Ureter (tissue), 1 donor: ENCODE measurements around the gene BRINP1. TPM values are rescaled to one million over a fixed set of nuclear protein-coding genes. Genes with fewer than 3 reads are reported as not detected.
A peak's percentile ranks its signal among the peaks of the same experiment; 100 is the strongest.

Experiments used
- DNase-seq: peaks from one replicate; pipeline ENCODE4 v3.0.0-alpha.2; 2020; ENCODE audit warnings: low spot score
- total RNA-seq: library from RNA; stranded (reverse); gene quantifications from one replicate; pipeline ENCODE4 v1.2.4, GENCODE V29; 2023
- donor health status: DM: yes; HTN: yes; CAD: no.

Gene BRINP1, protein sequence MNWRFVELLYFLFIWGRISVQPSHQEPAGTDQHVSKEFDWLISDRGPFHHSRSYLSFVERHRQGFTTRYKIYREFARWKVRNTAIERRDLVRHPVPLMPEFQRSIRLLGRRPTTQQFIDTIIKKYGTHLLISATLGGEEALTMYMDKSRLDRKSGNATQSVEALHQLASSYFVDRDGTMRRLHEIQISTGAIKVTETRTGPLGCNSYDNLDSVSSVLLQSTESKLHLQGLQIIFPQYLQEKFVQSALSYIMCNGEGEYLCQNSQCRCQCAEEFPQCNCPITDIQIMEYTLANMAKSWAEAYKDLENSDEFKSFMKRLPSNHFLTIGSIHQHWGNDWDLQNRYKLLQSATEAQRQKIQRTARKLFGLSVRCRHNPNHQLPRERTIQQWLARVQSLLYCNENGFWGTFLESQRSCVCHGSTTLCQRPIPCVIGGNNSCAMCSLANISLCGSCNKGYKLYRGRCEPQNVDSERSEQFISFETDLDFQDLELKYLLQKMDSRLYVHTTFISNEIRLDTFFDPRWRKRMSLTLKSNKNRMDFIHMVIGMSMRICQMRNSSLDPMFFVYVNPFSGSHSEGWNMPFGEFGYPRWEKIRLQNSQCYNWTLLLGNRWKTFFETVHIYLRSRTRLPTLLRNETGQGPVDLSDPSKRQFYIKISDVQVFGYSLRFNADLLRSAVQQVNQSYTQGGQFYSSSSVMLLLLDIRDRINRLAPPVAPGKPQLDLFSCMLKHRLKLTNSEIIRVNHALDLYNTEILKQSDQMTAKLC
- total RNA-seq = 1.8 TPM

GRCh38 chr9:119368681-119369581 is at the start of gene BRINP1:
TSS of gene BRINP1 (minus strand) at chr9:119369435. CDS start at chr9:119313355, 56,080 bp downstream.
- peak; percentile 45 for DNase-seq

DNA sequence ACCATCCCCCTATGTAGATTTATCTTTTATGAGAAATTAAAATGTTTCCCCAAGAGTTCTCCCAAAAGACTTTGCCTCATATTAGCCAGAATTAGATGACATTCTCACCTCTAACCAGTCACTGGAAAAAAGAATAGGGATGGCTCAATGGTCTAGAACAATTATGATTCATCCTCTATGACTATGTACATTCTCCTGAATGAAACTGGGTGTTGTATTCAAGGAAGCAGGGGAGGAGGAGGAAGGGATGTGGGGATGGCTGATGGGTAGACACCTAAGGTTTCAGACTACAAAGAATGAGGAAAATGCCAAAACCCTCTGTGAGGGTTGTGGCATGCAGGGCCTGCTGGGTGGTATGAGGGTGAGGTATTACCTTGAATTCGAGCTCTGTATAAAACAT is 49.5 kb upstream of the BRINP1 start:
- no peak for DNase-seq

GRCh38 chr9:119416793-119417192 is 47.6 kb upstream of the BRINP1 start:
- DNase-seq = no peak

DNA sequence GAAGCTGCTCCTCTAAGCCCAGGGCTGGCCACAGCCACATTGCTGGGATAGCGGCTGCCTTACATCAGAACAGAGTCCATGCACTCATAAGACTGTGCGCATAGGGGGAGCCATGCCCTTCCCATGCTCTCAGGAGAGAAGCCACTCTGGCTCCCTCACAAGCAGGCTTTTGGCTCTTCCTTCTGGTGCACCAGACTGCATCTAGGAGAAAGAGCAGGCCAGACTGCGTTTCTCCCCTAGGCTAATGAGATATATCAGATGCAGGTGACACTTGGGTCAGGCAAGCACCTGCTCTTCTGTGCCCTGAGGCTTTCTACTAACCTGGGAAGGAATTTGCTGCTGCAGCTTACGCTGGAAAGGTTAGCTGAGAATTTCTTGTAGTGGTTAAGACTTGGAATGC is 43.2 kb upstream of the BRINP1 start:
- no peak for DNase-seq

GRCh38 chr9:119409552-119409951 is 40.3 kb upstream of the BRINP1 start:
- no peak for DNase-seq

DNA sequence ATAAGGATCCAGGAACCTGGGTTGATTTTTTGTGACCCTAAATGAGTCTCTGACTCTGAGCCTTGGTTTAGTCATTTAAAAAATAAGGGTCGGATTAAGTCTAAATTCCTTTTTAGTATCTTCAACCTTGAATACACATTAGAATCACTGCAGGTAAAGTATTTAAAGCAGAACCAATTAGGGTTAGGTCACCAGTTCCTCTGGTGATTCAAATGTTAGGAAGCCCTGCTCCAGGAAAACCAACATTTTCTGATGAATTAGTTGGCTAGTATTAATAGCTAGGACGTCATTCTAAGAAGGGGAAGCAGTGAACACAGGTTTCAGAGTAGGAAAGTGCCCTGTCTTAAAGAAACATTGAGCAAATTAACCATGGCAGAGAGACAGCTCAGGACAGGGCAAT is 31.4 kb upstream of the BRINP1 start:
- no peak for DNase-seq

DNA sequence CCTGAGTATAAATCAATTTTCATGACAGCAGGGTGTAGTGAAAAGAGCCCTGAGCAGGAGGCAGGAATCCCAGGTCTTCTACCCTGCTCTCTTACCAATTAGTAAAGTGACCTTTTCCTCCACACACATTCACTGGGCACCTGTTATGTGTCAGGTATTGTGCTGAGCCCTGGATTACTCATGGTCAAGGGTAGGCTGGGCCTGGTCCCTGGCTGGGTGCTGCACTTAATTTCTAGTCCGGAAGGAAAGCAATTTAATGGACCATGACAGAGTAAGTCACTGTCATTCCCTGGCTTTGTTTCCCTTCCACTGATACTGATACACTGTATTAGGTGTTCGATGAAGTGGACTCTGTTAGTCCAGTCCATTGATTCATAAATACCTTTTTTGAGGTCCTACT is 29.1 kb upstream of the BRINP1 start:
- DNase-seq = no peak

DNA sequence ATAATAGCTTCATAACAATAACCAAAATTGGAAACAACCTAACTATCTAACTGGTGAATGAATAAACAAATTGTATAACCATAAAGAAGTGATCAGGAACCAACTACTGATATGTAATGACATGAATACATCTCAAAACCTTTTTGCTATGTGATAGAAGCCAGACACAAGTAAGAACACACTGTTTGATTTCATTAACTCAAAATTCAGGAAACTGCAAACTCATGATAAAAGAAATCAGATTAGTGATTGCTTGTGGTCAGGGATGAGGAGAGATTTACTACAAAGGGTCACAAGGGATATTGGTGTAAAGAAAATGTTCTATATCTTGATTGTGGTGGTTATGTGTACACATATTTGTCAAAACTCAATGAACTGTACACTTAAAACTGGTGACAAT is 22.6 kb upstream of the BRINP1 start:
- no peak for DNase-seq

DNA sequence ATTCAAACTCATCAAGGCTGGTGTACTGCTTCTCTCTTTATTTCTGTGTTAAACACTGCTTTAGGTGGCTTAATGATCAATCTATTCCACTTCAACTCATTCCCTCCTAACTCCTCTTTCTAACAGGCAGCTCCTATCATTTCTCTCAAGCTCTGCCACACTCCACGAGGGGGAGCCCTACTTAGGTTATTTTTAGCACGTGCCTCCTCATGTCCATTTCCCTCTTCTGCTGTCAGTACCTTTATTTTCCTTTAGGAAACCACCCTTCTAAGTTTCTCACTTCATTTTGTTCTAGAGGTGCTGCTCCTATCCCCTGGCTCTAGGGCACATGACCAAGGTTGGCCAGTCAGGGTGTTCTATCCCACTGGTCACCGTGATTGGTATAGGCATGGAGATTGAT is 6.7 kb upstream of the BRINP1 start:
- peak; percentile 43 for DNase-seq

- no peak for DNase-seq
Observed at GRCh38 chr9:119372951-119373350, 3.7 kb upstream of the BRINP1 start.

DNA sequence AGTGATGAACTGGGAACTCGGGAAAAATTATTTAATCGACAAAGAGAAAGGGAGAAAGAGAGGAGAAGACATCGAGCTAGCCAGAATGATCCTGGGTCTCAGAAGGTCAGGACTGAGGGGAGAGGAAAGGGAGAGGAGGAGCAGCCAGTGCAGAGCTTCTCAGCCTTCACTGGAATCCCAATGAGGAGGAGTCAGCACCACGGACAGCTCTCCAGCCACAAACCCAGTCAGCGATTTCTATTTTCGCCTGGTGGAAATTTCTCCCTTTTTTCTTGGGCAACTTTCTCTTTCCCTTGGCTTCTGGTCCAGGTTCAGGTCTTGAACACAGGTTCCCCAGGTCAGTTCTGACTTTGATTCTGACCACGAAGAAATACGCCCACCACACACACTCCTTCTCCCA is 1.6 kb upstream of the BRINP1 start:
- peak; percentile 49 for DNase-seq

DNA sequence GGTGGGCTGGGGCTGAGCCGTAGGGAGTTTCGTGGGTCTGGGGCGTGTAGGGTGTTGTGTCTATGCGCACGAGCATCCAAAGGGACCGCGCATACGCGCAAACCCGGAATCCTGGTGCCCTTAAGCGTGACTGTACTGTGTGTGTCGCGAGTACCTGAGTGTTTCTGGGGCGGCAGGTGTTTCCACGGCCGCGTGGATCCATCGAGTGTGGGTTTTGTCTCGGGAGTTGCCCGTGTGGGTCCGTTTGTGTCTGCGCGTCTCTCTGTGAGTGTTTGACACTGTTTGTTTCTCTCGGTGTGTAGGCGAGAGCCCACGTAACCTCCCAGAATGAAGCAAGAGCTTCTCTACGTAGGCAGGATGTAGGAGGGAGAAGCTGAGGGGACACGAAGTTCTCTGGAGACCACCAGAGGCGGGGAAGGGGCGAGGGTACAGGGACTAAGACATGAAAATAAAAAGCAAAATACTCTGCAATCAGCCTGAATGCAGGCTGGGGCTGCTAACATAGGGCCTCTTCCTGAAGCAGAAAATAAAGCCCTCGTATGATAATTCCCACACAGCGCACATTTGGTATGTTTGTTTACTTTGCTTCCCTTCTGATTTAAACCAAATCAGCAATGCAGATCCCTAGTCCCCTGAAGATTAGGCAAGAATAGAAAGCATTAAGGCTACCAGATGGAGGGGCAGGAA is 588 bp upstream of the BRINP1 start:
- no peak for DNase-seq

DNA sequence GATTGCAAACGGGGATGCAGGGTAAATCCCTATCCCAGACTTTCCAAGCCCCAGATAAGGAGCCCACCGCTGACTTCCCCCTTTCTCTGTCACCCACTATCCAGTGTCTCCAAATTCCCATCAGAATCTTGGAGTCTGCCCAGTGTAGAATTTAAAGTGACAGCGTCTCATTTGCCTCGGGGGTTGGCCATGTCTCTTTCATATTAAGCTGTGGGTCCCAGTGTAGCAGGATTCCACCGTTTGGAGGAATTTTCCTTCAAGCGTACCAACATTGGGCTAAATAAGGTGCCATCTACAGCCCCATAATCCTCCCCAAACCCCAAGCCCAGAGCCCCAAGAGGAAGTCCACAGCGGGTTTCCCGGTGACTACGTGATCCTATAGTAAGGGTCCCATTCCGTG is 1.1 kb downstream of the BRINP1 start:
- no peak for DNase-seq

- DNase-seq = no peak
Observed at GRCh38 chr9:119367683-119368075, 1.6 kb downstream of the BRINP1 start.

- DNase-seq = no peak
Observed at GRCh38 chr9:119366909-119367682, 2.1 kb downstream of the BRINP1 start.

DNA sequence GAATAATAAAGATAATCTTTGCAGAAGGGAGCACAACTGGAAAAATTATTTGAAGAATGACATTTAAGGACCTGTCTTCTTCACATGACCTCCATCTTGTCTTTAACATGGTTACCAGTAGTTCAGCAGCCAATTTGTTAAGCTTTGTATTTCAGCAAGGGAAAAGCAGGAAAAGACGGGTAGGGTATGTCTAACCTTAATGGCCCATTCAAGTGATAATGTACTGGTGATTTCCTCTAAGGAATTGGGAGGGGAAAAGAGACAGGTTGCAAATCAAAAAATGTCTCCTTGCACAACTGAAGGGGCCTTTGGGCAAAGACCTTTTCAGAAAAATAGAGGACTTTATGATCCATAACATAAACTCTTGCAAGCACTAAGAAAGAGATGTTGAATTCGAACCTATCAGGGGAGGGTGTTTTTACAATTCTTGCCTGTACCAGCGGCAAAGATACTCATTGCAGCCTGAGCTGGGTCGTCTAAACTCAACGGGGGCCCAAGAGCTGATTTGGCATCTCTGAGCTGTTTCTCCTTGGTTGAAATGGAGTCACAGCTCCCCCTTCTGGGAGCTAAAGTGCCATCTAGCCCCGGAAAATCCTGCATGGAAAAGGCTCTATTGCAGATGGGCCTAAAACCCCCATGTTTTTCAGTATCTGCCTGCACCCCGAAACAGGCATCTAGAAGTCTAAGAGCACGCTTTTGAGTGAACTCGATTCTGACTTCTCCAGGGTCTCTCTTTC is 3.8 kb downstream of the BRINP1 start:
- no peak for DNase-seq

DNA sequence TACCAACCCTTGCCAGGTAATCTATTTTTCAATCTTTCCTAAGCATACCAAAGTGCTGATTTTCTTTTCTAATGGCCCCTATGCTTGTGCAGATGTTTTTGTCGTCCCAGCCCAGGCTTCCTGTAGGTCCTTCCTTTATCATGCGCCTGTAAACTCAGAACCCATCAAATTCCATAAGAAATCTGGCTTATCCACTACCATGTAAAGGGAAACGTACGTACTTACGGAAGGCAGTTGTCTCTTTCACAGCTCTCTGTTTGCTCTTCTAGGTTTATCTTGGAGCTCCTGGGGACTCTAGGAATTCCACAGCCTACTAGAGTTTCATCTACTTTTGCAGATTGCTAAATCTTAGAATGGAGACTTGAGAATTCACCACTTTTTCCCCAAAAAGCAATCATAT is 9.0 kb downstream of the BRINP1 start:
- DNase-seq = no peak

GRCh38 chr9:119357336-119358096 is 11.7 kb downstream of the BRINP1 start:
- DNase-seq = no peak

- no peak for DNase-seq
Observed at GRCh38 chr9:119349351-119349825, 19.8 kb downstream of the BRINP1 start.
